ENCODE data around the gene AMIGO1. TPM values are rescaled to one million over a fixed set of nuclear protein-coding genes. Genes with fewer than 3 reads are reported as not detected.

AMIGO1 gene
- total RNA-seq, 4 donors from 2014 or later = 7.7 to 19.3 (median 14.7) TPM

DNA sequence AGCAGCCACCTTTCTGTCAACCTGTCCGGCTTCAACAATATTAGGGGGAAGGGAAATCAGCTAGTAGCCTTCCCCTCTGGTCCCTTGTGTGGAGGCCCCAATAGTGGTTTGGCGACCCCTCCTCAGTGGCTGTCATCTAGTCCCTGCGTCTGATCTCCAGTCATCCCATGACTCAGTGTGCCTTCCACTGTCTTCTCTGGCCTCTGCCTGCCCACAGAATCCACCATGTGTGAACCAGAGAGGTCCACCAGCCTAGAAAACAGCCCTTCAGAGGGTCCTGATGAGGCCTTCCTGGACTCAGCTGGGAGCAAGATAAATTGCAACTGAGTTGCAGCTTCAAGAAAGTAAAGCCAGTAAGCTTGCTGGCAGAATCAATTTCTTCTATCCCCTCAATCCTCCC lies 29.6 kb downstream of the AMIGO1 start:
- no peak overlapping the region for H3K27ac ChIP-seq

DNA sequence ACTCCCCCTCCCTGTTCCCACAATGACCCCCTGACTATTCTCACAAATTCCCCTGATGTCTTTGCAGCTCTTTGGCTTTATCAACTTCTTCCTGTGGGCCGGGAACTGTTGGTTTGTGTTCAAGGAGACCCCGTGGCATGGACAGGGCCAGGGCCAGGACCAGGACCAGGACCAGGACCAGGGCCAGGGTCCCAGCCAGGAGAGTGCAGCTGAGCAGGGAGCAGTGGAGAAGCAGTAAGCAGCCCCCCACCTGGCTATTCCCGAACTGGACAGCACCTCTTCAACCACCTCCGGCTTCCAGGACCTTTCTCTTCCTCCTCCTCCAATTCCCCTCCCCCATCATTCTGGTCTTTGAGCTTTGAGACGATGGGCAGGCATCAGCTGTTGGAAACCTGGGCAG lies 30.2 kb downstream of the AMIGO1 start:
- Histone ChIP-seq H3K9me3 (no peaks in the 10 kb centered on the region), H3K36me3 (peaks cover 0 to 53% of the 10 kb centered on the region in 2 donors), H3K4me3 (no peak overlapping the region), H3K4me1 (peaks cover 0 to 12% (median 2%) of the 10 kb centered on the region in 3 donors), H3K27ac (no peak overlapping the region), H3K27me3 (no peaks in the 10 kb centered on the region)
- ATAC-seq = no peak
- TF ChIP-seq, protein P1, sequence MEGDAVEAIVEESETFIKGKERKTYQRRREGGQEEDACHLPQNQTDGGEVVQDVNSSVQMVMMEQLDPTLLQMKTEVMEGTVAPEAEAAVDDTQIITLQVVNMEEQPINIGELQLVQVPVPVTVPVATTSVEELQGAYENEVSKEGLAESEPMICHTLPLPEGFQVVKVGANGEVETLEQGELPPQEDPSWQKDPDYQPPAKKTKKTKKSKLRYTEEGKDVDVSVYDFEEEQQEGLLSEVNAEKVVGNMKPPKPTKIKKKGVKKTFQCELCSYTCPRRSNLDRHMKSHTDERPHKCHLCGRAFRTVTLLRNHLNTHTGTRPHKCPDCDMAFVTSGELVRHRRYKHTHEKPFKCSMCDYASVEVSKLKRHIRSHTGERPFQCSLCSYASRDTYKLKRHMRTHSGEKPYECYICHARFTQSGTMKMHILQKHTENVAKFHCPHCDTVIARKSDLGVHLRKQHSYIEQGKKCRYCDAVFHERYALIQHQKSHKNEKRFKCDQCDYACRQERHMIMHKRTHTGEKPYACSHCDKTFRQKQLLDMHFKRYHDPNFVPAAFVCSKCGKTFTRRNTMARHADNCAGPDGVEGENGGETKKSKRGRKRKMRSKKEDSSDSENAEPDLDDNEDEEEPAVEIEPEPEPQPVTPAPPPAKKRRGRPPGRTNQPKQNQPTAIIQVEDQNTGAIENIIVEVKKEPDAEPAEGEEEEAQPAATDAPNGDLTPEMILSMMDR (IDR thresholded peaks at IDR 0.05) = no peak
- TF ChIP-seq EP300 (IDR thresholded peaks at IDR 0.05) (no peak), POLR2AphosphoS5 (IDR thresholded peaks at IDR 0.05) (no peak), POLR2A (IDR thresholded peaks at IDR 0.05) (no peak)
- WGBS, 2 donors (ENCODE audit: low coverage in 1 of 2) = 66% methylated on average over 3 of the region's 5 CpGs; no CpG with 5 or more reads in 1 of the 2 donors

More for the DNA sequence above, 29.6 kb downstream of the AMIGO1 start:
- 80% methylated on average over 1 of the region's 3 CpGs; no CpG with 5 or more reads in 1 of the 2 donors for WGBS, 2 donors (ENCODE audit: low coverage in 1 of 2)
- H3K4me3 ChIP-seq = no peak overlapping the region
- peaks cover 0 to 53% of the 10 kb centered on the region in 2 donors for H3K36me3 ChIP-seq
- no peak for ATAC-seq
- H3K4me1 ChIP-seq = peaks cover 0 to 18% (median 7%) of the 10 kb centered on the region in 3 donors
- TF ChIP-seq POLR2A (IDR thresholded peaks at IDR 0.05) = no peak
- TF ChIP-seq, protein P1 (IDR thresholded peaks at IDR 0.05) = no peak
- TF ChIP-seq POLR2AphosphoS5 (IDR thresholded peaks at IDR 0.05) = no peak
- no peak for TF ChIP-seq EP300 (IDR thresholded peaks at IDR 0.05)
- H3K9me3 ChIP-seq = no peaks in the 10 kb centered on the region
- no peaks in the 10 kb centered on the region for H3K27me3 ChIP-seq

- no peaks in the 10 kb centered on the region for H3K9me3 ChIP-seq
- H3K4me3 ChIP-seq = no peak overlapping the region
- 22 to 45% methylated on average over 2 to 6 of the region's 7 CpGs for WGBS, 2 donors (ENCODE audit: low coverage in 1 of 2)
- no peak for ATAC-seq
- TF ChIP-seq, protein P1 (IDR thresholded peaks at IDR 0.05) = no peak
- H3K27ac ChIP-seq = no peak overlapping the region
- peaks cover 0 to 53% of the 10 kb centered on the region in 2 donors for H3K36me3 ChIP-seq
- no peaks in the 10 kb centered on the region for H3K27me3 ChIP-seq
- peaks cover 0 to 9% (median 2%) of the 10 kb centered on the region in 3 donors for H3K4me1 ChIP-seq
These were observed 30.7 kb downstream of the AMIGO1 start for GRCh38 chr1:109478806-109479205.

DNA sequence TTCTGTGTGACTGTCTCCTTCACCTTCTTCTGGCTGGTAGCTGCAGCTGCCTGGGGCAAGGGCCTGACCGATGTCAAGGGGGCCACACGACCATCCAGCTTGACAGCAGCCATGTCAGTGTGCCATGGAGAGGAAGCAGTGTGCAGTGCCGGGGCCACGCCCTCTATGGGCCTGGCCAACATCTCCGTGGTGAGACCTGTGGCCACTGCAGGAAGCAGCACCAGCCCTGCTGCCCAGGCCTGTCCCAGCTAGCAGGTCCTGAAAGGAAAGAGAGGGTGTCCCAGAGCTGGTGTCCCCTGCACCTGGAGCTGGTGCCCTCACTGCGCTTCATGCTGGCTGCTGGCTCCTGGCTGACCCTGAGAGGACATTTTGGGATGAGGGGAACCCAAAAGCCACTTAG lies 31.7 kb downstream of the AMIGO1 start:
- Histone ChIP-seq H3K27ac (no peak overlapping the region), H3K27me3 (no peaks in the 10 kb centered on the region), H3K9me3 (no peaks in the 10 kb centered on the region), H3K36me3 (peaks cover 0 to 53% of the 10 kb centered on the region in 2 donors), H3K4me1 (peaks cover 0 to 3% (median 0%) of the 10 kb centered on the region in 3 donors), H3K4me3 (no peak overlapping the region)
- ATAC-seq = no peak
- WGBS, 2 donors (ENCODE audit: low coverage in 1 of 2) = 59 to 100% methylated on average over 1 to 5 of the region's 6 CpGs
- TF ChIP-seq POLR2A (IDR thresholded peaks at IDR 0.05) = no peak
- TF ChIP-seq, protein P1 (IDR thresholded peaks at IDR 0.05) = no peak
- no peak for TF ChIP-seq POLR2AphosphoS5 (IDR thresholded peaks at IDR 0.05)
- TF ChIP-seq EP300 (IDR thresholded peaks at IDR 0.05) = no peak

GRCh38 chr1:109476825-109477224 lies 32.7 kb downstream of the AMIGO1 start:
- H3K4me1 ChIP-seq = no peaks in the 10 kb centered on the region
- H3K9me3 ChIP-seq = no peaks in the 10 kb centered on the region
- H3K27ac ChIP-seq = no peak overlapping the region
- H3K27me3 ChIP-seq = no peaks in the 10 kb centered on the region
- 77% methylated on average over 3 of the region's 8 CpGs; no CpG with 5 or more reads in 1 of the 2 donors for WGBS, 2 donors (ENCODE audit: low coverage in 1 of 2)
- TF ChIP-seq, protein P1 (IDR thresholded peaks at IDR 0.05) = no peak
- TF ChIP-seq POLR2AphosphoS5 (IDR thresholded peaks at IDR 0.05) (no peak), POLR2A (IDR thresholded peaks at IDR 0.05) (no peak), EP300 (IDR thresholded peaks at IDR 0.05) (no peak)
- peaks cover 0 to 53% of the 10 kb centered on the region in 2 donors for H3K36me3 ChIP-seq
- no peak overlapping the region for H3K4me3 ChIP-seq
- no peak for ATAC-seq
